Measurements from ENCODE around the gene IRAK2.

The IRAK2 gene

DNA sequence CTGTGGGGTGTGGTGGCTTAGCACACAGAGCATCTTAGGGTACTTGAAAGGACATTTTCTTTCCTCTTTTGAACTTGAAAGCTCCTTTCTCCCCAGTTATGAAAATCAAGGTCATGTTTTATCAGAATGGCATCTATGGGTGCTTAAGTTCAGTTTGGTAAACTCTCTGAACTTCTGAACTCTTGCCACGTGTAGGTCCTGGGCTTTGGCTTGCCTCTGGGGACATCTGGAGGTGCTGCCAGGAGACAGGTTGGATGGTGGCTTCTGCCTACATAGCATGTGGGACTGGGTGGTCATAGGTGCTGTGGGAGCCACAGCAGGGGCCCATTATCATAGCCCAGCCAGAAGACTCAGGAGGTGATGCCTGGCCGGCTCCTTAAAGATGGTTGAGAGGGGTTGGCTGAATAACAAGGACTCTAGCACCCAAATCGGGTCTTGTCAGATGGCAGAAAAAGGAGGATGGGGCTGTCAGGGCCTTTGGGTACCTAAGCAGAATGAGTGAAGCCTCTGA is 112.5 kb downstream of the IRAK2 start (continued):
- TF ChIP-seq, protein P1, sequence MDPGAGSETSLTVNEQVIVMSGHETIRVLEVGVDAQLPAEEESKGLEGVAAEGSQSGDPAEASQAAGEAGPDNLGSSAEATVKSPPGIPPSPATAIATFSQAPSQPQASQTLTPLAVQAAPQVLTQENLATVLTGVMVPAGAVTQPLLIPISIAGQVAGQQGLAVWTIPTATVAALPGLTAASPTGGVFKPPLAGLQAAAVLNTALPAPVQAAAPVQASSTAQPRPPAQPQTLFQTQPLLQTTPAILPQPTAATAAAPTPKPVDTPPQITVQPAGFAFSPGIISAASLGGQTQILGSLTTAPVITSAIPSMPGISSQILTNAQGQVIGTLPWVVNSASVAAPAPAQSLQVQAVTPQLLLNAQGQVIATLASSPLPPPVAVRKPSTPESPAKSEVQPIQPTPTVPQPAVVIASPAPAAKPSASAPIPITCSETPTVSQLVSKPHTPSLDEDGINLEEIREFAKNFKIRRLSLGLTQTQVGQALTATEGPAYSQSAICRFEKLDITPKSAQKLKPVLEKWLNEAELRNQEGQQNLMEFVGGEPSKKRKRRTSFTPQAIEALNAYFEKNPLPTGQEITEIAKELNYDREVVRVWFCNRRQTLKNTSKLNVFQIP (CRISPR knock-in tag; IDR thresholded peaks at IDR 0.05; ENCODE audit: borderline replicate concordance, low read depth), result no peak
- TF ChIP-seq OSR1 (CRISPR knock-in tag; IDR thresholded peaks at IDR 0.05) (no peak), ZFP3 (CRISPR knock-in tag; IDR thresholded peaks at IDR 0.05) (no peak), ZC3H10 (CRISPR knock-in tag; IDR thresholded peaks at IDR 0.05) (no peak)

GRCh38 chr3:10278501-10278900 is 113.8 kb downstream of the IRAK2 start:
- no peak for ATAC-seq
- TF ChIP-seq ZC3H10 (CRISPR knock-in tag; IDR thresholded peaks at IDR 0.05) (no peak), ISL1 (CRISPR knock-in tag; IDR thresholded peaks at IDR 0.05) (no peak), ARNTL (CRISPR knock-in tag; IDR thresholded peaks at IDR 0.05; ENCODE audit: borderline replicate concordance, low read depth) (no peak), PATZ1 (CRISPR knock-in tag; IDR thresholded peaks at IDR 0.05; ENCODE audit: borderline replicate concordance) (no peak), ESRRG (CRISPR knock-in tag; IDR thresholded peaks at IDR 0.05) (no peak), OSR1 (CRISPR knock-in tag; IDR thresholded peaks at IDR 0.05) (no peak), ZNF8 (CRISPR knock-in tag; IDR thresholded peaks at IDR 0.05) (no peak), BACH2 (CRISPR knock-in tag; IDR thresholded peaks at IDR 0.05; ENCODE audit: borderline replicate concordance) (no peak), GLIS3 (CRISPR knock-in tag; IDR thresholded peaks at IDR 0.05) (no peak), ZNF565 (CRISPR knock-in tag; conservative IDR thresholded peaks at IDR 0.05; ENCODE audit: low read depth) (no peak), ZFP3 (CRISPR knock-in tag; IDR thresholded peaks at IDR 0.05) (no peak), ZNF70 (CRISPR knock-in tag; IDR thresholded peaks at IDR 0.05) (no peak), PPARA (CRISPR knock-in tag; IDR thresholded peaks at IDR 0.05; ENCODE audit: borderline replicate concordance) (no peak), TOX (CRISPR knock-in tag; IDR thresholded peaks at IDR 0.05; ENCODE audit: borderline replicate concordance) (no peak), SNAI2 (CRISPR knock-in tag; IDR thresholded peaks at IDR 0.05) (no peak)
- TF ChIP-seq, protein P2, sequence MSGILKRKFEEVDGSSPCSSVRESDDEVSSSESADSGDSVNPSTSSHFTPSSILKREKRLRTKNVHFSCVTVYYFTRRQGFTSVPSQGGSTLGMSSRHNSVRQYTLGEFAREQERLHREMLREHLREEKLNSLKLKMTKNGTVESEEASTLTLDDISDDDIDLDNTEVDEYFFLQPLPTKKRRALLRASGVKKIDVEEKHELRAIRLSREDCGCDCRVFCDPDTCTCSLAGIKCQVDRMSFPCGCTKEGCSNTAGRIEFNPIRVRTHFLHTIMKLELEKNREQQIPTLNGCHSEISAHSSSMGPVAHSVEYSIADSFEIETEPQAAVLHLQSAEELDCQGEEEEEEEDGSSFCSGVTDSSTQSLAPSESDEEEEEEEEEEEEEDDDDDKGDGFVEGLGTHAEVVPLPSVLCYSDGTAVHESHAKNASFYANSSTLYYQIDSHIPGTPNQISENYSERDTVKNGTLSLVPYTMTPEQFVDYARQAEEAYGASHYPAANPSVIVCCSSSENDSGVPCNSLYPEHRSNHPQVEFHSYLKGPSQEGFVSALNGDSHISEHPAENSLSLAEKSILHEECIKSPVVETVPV (CRISPR knock-in tag; IDR thresholded peaks at IDR 0.05), result no peak
- TF ChIP-seq, protein P3, sequence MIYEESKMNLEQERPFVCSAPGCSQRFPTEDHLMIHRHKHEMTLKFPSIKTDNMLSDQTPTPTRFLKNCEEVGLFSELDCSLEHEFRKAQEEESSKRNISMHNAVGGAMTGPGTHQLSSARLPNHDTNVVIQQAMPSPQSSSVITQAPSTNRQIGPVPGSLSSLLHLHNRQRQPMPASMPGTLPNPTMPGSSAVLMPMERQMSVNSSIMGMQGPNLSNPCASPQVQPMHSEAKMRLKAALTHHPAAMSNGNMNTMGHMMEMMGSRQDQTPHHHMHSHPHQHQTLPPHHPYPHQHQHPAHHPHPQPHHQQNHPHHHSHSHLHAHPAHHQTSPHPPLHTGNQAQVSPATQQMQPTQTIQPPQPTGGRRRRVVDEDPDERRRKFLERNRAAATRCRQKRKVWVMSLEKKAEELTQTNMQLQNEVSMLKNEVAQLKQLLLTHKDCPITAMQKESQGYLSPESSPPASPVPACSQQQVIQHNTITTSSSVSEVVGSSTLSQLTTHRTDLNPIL (CRISPR knock-in tag; IDR thresholded peaks at IDR 0.05; ENCODE audit: low read depth), result no peak

DNA sequence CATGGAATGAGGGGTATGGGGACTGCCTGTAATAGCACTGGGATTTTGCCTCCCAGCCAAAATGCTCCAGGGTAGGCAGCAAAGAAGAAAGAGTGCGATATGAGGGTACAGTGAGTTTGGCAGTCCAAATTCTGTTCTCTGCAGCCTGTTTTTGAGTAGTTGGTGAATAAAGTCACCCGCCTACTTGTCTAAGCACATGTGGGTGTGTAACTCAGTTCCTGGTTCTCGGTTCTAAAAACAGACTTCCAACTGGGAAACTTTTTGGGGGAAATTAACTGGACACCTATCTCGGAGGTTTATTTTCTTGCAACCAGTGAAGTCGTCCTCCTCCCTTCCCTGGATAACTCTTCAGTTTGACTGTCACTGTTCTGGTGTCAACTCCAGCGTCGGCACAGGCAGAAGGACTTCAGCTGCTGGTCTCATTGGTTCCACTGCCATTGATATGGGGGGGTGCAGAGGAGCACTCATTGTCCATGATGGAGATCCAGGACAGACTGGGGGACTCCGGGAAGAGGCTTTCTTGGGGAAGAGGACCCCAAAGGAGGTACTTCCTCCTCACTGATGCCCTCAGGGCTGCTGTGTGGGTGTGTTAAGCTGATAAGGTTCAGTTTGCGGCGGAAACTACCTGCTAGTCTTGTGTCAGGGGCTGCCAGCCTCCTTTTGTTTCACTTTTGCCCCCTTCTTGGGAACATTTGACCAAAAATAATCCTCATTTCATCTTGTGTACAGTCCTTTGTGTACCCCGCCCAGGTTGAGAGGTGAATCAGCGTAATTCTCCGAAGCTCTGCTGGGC is 114.9 kb downstream of the IRAK2 start:
- TF ChIP-seq ZFP30 (CRISPR knock-in tag; IDR thresholded peaks at IDR 0.05), result no peak
- TF ChIP-seq TCF4 (CRISPR knock-in tag; IDR thresholded peaks at IDR 0.05; ENCODE audit: borderline replicate concordance), result no peak
- TF ChIP-seq, protein P3 (CRISPR knock-in tag; IDR thresholded peaks at IDR 0.05; ENCODE audit: low read depth), result no peak
- no peak for TF ChIP-seq ARNTL (CRISPR knock-in tag; IDR thresholded peaks at IDR 0.05; ENCODE audit: borderline replicate concordance, low read depth)
- TF ChIP-seq PPARA (CRISPR knock-in tag; IDR thresholded peaks at IDR 0.05; ENCODE audit: borderline replicate concordance), result no peak
- TF ChIP-seq, protein P2 (CRISPR knock-in tag; IDR thresholded peaks at IDR 0.05), result no peak
- TF ChIP-seq ZFP3 (CRISPR knock-in tag; IDR thresholded peaks at IDR 0.05), result no peak
- TF ChIP-seq, protein P4, sequence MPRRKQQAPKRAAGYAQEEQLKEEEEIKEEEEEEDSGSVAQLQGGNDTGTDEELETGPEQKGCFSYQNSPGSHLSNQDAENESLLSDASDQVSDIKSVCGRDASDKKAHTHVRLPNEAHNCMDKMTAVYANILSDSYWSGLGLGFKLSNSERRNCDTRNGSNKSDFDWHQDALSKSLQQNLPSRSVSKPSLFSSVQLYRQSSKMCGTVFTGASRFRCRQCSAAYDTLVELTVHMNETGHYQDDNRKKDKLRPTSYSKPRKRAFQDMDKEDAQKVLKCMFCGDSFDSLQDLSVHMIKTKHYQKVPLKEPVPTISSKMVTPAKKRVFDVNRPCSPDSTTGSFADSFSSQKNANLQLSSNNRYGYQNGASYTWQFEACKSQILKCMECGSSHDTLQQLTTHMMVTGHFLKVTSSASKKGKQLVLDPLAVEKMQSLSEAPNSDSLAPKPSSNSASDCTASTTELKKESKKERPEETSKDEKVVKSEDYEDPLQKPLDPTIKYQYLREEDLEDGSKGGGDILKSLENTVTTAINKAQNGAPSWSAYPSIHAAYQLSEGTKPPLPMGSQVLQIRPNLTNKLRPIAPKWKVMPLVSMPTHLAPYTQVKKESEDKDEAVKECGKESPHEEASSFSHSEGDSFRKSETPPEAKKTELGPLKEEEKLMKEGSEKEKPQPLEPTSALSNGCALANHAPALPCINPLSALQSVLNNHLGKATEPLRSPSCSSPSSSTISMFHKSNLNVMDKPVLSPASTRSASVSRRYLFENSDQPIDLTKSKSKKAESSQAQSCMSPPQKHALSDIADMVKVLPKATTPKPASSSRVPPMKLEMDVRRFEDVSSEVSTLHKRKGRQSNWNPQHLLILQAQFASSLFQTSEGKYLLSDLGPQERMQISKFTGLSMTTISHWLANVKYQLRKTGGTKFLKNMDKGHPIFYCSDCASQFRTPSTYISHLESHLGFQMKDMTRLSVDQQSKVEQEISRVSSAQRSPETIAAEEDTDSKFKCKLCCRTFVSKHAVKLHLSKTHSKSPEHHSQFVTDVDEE (CRISPR knock-in tag; IDR thresholded peaks at IDR 0.05), result no peak
- TF ChIP-seq ZC3H10 (CRISPR knock-in tag; IDR thresholded peaks at IDR 0.05), result no peak
- TF ChIP-seq GLIS3 (CRISPR knock-in tag; IDR thresholded peaks at IDR 0.05), result no peak
- TF ChIP-seq TOX (CRISPR knock-in tag; IDR thresholded peaks at IDR 0.05; ENCODE audit: borderline replicate concordance), result no peak
- no peak for TF ChIP-seq ZNF70 (CRISPR knock-in tag; IDR thresholded peaks at IDR 0.05)
- TF ChIP-seq ESRRG (CRISPR knock-in tag; IDR thresholded peaks at IDR 0.05), result no peak
- no peak for ATAC-seq

All from SK-N-SH treated with all-trans-retinoic acid at 6 μM for 48 hours (cell line).